GM19043 (cell line): ENCODE data around the gene USP6.
"Not testable (repeated sequence)": the region's sequence is repeated elsewhere in the genome, so short reads cannot be mapped to it uniquely, and the experiment has no call there.

Experiments
- ATAC-seq: cut with Tn5 transposase; IDR thresholded peaks from one replicate; pipeline ENCODE4 v1.9.1; 2021; ENCODE audit warnings: low read depth; ENCODE audit not compliant: unreplicated experiment

The USP6 gene

DNA sequence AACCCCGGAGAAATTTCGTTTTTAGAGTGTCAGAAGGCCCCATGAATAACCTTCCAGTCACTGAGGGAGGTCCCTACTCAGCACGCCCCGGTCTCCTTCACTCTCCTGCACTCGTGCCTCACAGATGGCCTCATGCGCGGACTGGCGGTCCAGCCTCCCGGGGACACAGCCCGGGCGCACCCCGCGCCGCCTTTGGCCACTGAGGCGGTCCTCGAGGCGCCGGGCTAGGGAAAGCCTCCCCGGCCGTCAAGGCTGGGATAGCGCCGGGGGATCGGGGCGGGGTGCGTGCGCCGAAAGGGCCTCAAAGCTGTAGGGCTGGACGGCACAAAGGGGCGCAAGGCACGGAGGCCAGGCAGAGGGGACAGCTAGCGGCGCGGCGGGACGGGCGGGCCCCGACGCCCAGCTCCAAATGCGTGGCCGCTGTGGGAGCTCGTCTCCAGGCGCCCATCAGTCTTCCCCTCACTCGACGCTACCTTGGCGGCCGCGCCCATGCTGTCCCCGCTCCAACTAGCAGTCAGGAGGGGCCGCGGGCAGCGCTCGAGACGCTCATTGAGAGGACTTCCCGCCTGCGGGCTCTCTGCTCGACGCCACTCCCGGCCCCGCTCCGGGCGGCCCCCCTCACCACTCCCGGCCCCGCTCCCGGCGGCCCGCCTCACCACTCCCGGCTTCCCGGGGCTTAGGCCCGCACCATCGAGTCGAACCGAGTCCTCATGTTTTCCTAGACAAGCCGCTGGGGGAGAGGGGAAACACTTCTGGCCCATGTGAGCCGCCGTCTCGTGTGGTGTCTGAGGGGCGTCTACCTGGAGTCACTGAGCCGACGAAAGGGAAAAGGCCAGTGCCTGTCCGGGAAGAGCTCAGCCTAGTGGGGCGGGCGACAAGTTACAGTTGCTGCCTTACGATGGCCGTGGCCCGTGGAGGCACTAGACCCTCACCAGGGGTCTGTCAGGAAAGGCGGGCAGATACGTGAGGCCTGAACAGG lies at the start of gene USP6:
Gene USP6 (plus strand): TSS at position 360 of the 979 bp plus-strand sequence. CDS start 14,336 bp downstream, outside the sequence.
- no peak for ATAC-seq

DNA sequence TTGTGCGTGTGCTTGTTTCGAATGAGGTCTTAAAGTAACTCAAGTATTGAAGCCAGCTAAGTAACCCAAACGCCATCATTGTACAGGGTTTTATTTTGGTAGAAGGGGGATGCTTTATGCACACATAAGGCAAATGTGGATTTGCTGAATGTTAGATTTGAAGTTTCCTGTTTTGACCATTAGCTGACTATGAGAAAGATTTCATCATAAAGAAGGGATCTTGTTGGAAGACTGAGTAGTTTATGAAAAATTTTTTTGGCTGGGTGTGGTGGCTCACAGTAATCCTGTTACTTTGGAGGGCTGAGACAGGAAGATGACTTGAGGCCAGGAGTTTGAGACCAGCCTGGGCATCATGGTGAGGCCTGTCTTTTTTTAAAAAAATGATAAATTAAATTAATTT lies 47.6 kb upstream of the USP6 start:
- no peak for ATAC-seq

GRCh38 chr17:5069724-5070123 lies 46.1 kb upstream of the USP6 start:
- no peak for ATAC-seq

DNA sequence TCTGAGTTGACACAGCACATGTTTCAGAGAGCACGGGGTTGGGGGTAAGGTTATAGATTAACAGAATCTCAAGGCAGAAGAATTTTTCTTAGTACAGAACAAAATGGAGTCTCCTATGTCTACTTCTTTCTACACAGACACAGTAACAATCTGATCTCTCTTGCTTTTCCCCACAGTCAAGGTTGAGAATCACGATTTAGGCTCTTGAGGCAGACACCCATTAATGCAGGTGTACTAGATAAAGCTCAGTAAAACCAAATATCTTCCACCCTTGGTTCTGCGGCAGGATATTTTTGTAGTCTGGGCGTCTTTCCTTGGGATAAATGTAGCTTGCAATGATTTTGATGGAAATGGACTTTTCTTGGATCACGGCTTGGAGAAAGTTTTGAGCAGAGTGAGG lies 40.4 kb upstream of the USP6 start:
- not testable (repeated sequence) for ATAC-seq

DNA sequence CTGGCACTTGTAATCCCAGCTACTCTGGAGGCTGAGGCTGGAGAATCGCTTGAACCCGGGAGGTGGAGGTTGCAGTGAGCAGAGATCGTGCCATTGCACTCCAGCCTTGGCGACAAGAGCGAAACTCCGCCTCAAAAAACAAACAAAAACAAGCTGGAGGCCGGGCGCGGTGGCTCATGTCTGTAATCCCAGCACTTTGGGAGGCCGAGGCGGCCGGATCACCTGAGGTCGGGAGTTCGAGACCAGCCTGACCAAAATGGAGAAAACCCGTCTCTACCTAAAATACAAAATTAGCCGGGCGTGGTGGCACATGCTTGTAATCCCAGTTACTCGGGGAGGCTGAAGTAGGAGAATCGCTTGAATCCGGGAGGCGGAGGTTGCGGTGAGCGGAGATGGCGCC lies 38.6 kb upstream of the USP6 start:
- not testable (repeated sequence) for ATAC-seq

DNA sequence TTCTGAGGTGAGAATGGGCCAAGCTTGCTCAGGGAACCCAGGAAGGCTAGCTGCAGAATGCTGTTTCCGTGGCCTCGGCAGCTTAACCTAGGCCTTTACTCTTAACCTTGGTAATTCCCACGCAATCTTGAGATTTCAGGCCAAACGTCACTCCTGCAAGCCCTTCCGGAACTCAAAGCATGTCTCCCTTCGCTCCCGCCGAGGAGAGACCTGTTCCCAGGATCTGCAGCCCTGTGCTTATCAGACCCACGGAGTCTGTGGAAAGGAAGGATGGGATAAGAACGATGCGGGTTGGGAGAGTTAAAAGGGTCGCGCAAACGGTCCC lies 38.1 kb upstream of the USP6 start:
- no peak for ATAC-seq

- peak; percentile 67 for ATAC-seq
Observed at GRCh38 chr17:5078106-5079028, 37.5 kb upstream of the USP6 start, which contains the start of gene ZFP3. TSS of gene ZFP3 (plus strand) at chr17:5078467. CDS start at chr17:5091505, 13,038 bp downstream.

- no peak for ATAC-seq
Observed at GRCh38 chr17:5080591-5080990, 35.2 kb upstream of the USP6 start.

DNA sequence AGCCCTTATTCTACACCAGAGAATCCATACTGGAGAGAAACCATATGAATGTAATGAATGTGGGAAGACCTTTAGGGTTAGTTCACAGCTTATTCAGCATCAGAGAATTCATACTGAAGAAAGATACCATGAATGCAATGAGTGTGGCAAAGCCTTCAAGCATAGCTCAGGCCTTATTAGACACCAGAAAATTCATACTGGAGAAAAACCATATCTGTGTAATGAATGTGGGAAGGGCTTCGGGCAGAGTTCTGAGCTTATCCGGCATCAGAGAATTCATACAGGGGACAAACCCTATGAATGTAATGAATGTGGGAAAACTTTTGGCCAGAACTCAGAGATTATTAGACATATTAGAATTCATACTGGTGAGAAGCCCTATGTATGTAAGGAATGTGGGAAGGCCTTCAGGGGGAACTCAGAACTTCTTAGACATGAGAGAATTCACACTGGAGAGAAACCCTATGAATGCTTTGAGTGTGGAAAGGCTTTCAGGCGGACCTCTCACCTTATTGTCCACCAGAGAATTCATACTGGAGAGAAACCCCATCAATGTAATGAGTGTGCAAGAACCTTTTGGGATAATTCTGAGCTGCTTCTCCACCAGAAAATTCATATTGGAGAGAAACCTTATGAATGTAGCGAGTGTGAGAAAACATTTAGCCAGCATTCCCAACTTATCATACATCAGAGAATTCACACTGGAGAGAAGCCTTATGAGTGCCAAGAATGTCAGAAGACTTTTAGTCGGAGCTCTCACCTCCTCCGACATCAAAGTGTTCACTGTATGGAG lies 23.4 kb upstream of the USP6 start:
- ATAC-seq: no peak

DNA sequence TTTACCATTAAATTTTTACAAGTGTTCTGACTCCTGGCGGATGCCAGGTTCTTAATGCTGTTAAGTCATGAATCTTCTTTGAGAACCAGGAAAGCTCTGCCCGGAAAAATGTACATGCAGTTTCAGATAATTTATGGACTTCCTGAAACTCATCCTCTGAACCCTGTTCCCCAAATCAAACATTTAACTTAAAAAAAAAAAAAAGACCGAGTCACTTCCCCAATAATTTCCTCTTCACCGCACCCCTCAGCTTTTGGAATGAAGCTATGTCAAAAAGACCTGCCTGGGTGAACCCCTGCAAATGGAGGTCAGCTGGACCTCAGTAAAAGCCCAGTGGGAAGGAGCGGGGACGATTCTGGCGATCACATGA lies 19.1 kb upstream of the USP6 start:
- no peak for ATAC-seq

DNA sequence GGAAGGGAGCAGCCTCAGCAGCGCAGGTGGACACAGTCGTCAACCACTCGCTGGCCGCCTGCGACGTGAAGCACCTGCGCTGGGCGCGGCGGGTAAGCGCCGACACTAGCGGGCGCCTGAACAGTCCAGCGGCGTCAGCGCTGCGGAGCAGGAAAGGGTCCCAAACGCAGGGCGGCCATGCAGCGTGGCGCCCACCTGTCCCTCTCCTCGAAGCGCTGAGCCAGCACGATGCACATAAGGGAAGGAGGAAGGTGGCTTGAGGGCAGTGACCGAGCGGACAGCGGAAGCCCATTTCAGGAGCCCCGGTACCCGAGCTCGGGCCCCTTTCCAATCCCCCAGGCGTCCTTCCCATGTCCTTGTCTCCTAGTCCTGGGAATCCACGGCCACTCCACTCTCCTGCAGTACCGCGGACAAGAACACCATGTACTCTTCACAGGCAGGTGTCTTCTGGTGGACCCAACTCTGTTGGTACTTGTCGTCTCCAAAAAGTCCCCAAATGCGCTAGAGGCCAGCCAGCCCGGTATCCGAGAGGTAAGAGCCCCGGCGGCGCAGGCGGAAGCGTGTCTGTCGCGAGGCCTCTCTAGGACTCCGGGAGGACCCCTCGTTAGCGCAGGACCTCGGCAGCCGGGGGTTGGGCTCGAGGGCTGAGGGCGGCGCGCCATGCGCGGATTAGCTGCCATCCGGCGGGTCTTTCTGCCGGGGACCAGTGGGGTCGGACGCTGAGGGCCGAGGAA lies 18.6 kb upstream of the USP6 start:
- no peak for ATAC-seq

- no peak for ATAC-seq
Observed at GRCh38 chr17:5099271-5099670, 16.6 kb upstream of the USP6 start.

DNA sequence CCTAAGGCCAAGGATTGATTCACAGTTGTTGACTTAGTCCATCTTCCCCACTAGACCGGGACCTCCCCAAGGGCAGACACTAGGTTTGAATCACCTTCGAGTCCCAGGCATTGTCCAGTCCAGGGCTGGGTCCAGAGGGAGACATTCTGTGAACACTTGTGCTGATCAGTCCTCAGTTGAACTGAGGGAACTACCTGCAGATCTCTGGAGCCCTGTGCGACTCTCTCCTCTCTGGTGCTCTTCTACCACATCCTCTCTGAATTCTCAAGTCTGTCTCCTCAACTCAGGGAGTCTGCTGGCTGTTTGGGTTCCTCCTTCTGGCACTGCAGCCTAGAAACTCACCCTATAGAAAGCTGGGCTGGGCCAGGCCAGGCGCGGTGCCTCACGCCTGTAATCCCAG lies 15.0 kb upstream of the USP6 start:
- no peak for ATAC-seq

- ATAC-seq: no peak
Observed at GRCh38 chr17:5110816-5111215, 5.0 kb upstream of the USP6 start.

GRCh38 chr17:5111402-5112204 lies 4.2 kb upstream of the USP6 start, which contains the start of gene ZNF232:
TSS of gene ZNF232 (minus strand) at chr17:5111878. CDS start at chr17:5111822, 56 bp downstream.
- peak; percentile 83 for ATAC-seq

DNA sequence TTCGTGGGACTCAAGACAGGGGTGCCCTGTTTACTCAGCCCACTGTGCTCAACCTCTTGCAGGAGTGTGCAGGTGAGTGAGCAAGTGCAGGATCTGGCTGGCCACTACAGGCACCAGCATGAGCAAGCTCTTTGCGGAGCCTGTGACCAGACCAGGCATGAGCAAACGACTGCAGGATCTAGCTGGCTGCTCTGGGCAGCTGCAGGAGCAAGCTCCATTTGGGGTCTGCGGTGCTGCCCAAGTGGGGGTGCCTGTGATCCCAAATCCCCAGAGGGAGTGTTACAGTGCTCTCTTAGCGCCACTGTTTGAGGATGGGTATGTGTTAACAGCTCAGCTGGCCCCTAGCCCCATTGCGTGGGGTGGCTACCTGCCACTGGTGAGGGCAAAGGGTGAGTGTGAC lies 2.4 kb downstream of the USP6 start:
- ATAC-seq: no peak

- ATAC-seq: no peak
Observed at GRCh38 chr17:5120036-5120435, 4.2 kb downstream of the USP6 start.

DNA sequence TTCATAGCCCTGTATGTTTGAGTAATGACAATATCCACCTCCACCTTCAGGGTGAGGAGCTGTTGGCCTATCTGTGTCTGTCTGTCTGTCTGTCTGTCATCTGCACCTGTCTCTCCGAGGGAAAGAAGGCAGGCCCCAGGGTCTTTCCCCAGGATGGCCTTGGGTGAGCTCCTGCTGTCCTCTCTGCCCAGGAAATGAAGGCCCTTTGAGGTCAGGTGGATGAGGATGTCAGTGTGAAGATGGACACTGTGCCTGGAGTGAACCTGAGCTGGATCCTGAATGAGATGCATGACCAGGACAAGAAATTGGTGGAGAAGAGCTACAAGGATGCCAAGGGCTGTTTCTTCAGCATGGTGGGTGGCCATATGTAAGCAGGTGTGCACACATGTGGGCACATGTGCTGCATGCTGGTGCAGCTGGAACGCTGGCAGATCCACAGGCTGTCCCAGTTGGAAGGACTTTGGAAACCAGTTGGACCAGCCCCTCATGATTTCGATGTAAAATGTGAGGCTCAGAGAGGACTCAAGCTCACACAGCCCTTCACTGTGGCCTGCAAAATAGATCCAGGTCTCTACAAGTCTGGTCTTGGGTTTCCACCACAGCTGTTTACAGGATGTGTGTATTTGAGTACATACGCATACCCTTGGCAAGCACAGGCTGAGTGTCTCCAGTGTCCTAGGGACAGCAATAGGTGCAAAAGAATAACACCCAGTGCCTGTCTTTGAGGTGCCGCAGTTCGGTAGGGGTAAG lies 4.8 kb downstream of the USP6 start:
- ATAC-seq: not testable (repeated sequence)
